COLO829 (cell line): ENCODE data around the gene ADIRF.
"Not testable (repeated sequence)": the region's sequence is repeated elsewhere in the genome, so short reads cannot be mapped to it uniquely, and the experiment has no call there.

Source experiments
- DNase-seq: peaks from one replicate; pipeline ENCODE4 v3.0.0; 2012; ENCODE audit warnings: low spot score

The ADIRF gene

DNA sequence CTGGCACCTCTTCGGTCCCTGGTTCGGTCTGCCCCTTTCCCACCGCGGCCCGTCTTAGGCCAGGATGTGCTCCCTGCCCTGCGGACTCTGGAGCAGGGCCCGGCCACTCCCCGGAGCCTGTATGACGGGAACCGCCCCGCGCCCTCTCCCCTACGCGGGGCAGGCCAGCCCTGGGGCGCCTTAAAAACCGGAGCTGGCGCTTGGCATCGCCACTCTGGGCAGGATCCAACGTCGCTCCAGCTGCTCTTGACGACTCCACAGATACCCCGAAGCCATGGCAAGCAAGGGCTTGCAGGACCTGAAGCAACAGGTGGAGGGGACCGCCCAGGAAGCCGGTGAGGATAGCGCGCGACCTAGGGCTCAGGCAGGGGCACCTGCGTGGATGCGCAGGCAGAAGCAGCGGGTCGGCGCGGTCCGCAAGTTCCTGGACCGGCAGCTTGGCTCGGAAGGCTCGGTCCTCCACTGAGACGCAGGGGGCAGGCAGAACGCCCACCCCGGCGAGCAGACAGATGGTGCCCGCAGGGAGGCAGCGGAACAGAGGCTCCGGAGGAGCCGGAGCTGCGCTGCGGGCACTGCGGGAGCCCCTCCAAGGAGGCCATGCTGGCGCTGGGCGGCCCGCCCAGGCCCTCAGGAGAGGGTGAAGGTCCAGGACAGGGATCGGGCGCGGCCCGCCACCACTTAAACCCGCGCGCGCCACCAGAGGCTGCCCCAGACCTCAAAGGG is at the start of gene ADIRF:
Gene ADIRF (plus strand): TSS at position 212 of the 723 bp plus-strand sequence. CDS start 63 bp downstream, at position 275.
- DNase-seq: no peak

DNA sequence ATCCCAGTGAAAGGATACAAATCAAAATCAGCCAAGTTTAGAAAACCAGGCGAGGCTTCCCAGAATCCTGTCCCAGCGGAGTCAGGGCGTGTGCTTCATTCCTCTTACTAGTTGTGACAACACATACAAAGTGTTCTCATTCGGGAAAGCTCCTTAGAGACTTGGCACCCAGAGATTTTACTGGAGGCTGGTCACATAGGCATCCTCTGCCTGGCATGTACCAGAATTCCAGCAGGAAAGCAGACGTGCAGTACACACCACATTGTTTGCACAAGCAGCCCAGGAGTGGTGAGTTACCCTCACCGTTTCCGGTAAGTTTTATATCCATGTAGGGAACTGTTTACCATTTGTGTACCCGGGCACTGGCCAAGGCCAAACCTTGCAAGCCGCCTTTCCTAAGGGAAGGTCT is 45.7 kb upstream of the ADIRF start:
- no peak for DNase-seq

DNA sequence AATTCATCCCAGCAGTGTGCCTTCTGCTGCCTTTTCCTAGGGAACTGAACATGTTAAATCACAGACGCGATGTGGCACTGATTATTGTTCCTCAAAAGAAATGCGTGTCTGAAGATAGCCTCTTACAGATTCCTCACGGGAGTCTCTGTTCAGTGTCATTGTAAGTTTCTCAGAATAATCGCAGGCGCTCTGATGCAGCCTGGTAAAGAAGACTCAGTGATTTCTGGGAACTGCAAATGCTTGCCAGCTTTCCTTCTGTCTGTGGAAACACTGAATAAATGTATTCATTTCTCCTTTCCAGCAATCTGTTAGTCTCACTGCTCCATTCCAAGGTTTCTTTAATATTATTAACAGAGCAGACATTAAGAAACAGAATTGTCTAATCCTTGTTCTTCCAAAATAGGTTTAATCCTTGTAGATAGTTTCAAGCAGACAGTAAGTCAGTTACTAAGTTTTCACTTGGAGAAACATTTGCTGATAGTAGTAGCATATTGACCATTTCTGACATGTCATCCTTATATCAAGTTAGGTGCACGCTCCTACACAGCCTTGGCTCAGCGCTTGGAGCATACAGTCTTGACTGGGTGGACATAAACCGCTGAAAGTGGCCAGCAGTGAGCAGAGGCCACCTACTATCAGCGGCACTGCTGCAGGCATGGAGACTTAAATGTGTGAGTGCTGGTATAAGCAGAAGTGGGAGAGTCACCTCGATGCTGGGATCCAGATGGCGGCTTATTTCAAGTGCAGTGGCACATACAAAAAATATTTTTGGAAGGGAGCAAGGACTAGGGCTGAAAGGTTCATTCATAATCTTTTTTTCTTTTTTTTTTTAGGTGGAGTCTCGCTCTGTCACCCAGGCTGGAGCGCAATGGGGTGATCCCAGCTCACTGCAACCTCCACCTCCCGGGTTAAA is 38.6 kb upstream of the ADIRF start:
- no peak for DNase-seq

DNA sequence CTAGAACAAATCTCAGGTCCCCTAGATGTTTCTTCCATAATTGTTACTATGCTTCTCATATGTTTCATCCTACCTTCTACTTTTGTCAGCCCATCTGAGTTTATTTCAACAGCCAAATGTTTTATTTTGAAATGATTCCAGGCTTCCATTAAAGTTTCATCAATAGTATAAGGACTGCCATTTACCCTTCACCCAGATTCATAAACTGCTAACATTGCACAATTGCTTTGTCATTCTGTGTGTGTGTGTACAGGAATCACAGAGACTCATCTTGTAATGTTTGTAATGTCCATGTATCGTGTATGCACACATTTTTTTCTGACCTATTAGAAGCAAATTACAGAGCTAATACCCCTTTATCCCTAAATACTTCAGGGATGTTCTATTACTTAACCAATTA is 36.4 kb upstream of the ADIRF start:
- no peak for DNase-seq

DNA sequence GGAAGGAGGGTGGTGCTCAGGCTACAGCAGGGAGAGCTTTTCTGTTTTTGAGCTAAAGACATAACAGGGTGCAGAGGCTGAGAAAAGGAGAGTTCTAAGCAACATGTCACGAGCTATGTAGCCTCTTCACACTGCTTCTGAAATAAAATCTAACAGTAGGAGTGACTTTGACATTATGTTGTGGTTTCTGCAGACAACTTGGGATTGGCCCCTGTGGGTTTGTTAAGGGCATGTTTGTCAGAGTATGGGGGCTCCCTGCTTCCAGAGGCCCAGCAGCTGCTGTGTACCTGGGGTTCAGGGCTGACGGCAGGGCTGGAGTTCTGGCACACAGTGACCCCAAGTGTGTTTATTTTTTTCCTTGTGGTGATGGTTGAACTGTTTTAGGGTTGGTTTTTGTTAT is 35.6 kb upstream of the ADIRF start:
- DNase-seq: no peak

DNA sequence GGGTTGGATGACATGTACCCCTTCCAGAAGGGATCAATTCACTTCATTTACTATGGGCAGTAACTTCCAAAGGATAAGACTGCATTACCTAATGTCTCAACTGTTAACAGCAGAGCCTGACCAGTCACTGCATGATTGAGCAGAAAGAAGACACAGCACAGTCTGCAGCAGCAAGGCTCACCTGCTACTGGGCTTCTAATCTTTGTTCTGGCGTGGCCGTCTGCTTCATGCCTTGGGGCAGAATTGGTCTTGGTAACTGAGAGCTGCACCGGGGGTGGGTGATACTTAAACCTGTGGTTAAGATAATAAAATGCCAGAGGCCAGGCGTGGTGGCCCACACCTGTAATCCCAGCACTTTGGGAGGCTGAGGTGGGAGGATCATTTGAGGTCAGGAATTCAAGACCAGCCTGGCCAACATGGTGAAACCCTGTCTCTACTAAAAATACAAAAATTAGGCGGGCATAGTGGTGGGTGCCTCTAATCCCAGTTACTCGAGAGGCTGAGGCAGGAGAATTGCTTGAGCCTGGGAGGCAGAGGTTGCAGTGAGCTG is 34.0 kb upstream of the ADIRF start:
- DNase-seq: not testable (repeated sequence)

DNA sequence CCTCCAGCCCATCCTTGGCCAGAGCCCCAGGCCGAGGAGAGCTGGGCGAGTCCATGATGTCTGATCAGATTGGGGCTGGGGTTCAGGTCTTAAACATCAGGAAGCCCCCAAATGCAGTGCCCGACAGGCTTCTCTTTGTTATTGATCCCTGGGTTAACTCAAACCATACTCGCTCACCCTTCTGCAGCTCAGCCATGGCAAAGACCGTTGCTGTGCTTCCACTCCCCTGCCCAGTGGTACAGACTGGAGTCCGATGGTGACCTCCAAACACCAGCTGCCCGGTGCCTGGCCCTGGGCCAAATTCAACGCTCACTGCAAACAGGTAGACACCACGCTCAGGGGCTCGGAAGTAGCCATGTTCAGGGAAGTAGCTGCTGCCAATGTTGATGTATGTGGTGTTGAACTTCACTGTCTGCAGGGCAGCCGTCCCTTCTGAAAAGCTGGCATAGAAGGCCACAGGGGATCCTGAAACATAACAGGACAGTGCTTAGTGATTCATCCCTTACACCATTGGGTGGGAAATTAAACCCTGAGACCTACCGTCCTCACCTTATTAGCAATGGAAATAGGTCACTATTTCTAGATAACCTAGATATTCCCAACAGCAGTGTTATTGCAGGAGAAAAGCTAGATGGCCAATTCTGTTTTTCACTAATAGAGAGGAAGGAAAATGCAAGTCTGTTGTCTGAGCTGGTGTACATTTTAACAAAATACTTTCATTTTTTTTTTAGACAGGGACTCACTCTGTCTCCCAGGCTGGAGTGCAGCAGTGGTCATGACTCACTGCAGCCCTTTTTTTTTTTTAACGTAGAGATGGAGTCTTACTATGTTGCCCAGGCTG is 31.4 kb upstream of the ADIRF start:
- DNase-seq: no peak

DNA sequence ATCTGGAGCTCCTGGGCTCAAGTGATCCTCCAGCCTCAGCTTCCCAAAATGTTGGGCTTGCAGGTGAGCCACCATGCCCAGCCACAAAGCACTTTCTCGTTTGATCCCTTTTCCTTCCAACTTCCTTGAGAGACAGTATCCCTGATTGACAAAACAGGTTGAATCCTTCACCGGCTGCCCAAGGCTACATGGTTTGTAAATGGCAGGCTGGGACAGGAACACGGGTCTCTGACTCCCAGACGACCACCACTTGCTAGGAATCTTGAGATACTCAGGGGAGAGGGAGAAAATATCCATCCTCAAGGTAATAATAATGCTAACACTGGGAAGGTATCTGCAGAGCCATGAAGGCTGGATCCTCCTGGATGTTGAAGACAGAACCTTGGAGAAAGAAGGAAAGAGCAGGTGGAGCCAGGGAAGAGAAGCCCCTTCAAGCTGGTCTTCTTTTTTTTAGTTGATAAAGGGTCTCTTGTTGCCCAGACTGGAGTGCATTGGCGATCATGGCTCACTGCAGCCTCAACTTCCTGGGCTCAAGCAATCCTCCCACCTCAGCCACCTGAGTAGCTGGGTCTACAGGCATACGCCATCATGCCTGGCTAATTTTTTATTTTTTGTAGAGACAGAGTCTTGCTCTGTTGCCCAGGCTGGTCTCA is 30.7 kb upstream of the ADIRF start:
- DNase-seq: no peak

DNA sequence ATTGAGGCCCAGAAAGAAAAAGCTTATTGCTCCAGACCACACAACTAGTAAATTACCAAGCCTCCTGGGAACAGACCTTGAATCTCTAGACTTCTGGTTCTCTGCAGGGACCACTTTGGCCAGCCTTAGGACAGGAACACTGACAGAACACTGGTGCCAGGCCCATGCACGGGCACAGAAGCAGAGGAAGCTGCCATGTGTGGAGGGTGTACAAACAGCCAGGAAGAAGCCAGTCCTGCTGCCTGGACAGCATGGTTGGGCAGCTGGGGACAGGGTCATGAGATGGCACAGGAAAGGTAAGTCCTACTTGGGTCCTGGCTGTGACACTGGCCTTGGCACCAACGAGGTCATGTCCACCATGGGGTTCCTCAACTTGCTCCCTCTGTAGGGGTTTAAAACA is 30.0 kb upstream of the ADIRF start:
- no peak for DNase-seq

DNA sequence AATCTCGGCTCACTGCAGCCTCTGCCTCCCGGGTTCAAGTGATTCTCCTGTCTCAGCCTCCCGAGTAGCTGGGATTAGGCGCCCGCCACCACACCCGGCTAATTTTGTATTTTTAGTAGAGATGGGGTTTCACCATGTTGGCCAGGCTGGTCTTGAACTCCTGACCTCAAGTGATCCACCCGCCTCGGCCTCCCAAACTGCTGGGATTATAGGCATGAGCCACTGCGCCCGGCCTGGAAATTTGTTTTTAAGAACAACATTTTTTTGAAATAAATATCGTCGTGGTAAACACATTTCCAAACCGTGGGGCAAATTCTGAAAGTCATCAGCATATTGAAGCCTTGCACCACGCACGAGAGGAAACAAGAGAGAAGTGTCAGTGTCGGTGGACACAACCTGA is 28.2 kb upstream of the ADIRF start:
- DNase-seq: not testable (repeated sequence)

DNA sequence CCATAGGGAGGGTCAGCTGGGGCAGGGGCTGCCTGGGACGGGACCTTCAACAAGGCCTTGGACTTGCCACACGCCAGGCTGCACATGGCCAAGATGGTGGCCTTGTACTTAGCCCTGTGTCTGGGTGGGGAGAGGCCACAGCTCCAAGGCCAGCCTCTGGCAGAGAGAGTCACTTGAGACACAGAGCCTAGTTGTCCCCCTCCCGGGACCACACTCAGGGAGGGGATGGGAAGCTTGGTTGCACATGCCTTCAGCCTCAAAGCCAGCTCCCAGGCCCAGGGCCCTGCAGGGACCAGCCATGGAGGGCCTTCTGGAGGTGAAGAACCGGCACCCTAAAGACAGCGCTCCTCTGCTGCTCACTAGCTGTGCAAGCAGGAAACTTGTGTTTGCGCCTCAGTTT is 27.6 kb upstream of the ADIRF start:
- no peak for DNase-seq

DNA sequence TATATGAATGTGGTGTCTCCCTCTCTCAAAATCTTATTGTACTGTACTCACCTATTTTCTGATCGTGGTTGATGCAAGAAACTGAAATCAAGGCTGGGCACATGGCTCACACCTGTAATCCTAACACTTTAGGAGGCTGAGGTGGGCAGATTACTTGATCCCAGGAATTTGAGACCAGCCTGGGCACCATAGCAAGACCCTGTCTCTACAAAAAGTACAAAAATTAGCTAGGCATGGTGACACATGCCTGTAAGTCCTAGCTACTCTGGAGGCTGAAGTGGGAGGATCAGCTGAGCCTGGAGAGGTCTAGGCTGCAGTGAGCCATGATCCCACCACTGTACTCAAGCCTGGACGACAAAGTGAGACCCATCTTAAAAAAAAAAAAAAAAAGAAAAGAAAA is 26.9 kb upstream of the ADIRF start:
- DNase-seq: no peak

DNA sequence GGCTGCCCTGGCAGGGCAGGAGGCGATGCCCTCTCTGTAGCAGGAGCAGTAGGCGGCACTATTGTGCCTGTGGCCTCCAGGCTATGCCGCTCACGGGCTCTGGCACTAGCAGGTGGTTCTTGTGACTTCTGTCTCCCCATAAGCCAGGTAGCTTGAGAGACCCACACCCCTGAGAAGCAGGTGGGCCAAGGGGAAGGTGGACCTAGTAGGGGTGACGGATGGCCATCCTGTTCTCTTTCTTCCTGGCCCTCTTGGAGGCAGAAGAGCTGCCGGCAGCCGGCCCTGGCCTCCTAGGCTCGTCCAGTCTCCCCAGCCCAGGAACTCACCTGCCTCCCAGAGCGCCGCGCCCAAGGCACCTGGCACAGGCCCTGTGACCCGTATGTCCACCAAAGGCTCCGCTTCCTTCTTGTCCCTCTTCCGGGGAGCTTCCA is 26.3 kb upstream of the ADIRF start:
- no peak for DNase-seq

DNA sequence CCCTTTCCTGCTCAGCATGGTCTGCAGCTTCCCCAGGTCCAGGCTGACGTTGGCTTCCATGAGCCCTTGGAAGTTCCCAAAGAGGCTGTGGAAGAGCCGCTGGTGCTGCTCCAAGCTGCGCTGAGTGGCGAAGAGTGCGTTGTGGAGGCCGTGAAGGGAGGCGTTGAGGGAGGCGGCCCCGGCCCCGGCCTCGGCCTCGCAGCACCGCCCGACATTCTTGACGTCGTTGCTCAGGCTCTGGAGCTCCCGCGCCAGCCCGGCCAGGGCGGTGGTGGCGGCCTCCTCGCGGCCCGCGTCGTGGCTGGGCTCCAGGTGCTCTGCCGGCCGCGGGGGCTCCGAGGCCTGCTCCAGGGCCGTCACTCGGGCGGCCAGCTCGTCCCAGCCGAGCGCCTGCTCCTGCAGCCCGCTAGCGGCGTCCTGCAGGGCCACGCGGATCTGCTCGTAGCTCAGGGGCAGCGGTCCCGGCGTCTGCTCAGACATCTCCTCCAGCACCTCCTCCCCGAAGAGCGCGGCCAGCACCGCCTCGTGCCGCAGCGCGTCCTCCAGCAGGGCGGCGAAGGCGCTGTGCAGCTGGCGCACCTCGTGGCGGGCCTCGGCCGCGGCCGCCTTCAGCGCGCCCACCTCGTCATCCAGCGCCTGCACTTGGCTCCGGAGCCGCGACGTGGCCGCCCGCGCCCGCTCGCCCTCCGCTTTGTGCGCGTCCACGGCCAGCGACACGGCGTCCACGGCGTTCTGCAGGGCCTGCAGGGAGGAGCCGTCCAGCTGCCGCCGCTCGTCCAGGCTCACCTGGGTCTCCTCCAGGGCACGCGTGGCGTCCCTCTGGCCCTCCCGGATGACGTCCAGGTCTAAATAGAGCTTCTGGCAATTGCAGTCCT is 25.6 kb upstream of the ADIRF start:
- no peak for DNase-seq

DNA sequence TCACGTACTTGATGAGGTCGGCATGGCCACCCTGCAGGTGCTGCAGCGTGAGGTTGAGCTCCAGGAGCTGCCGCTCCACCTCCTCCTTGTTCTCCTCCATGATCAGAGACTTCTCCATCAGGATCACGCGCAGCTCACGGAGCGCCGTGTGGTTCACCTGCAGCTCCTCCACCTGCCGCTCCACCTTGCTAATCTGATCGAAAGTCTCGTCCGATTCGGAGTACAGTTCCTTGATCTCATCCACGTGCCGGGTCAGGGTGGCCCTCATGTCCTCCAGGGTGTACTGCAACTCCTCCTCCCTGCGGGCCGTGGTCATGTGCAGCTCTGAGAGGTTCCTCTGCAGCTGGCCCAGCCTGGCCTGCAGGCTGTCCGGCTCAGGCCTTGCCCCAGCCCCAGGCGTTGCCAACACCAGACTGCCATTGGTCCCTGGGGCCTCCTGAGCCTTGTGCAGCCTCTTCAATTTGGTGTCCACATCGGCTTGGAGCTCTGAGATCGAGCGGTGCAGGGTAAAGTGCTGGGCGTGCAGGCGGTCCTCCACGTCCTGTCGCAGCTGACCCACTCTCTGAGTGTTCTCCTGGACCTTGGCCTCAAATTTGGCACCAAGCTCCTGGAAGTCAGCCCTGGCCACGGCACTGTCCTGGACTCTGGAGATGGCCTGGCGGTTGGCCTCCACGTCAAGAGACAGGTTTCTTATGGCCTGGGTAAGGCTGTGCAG is 24.8 kb upstream of the ADIRF start:
- DNase-seq: no peak

DNA sequence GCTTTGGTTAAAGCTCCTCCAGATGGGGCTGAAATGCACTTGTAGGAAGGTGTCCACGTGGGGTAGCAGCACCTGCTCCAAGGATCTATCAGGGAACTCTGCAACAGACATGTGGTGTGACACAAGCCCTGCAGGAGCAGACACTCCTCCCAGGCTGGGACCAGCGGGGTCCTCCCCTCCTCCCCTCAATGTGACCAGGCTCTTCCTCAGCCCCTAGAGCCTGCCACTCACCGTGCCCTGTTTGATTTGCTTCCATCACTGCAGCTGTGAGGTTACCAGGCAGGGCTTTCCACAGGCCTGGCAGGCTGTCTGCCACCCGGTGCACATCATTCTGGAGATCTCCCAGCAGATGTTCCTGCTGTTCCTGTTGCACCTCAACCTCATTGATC is 24.3 kb upstream of the ADIRF start:
- no peak for DNase-seq

DNA sequence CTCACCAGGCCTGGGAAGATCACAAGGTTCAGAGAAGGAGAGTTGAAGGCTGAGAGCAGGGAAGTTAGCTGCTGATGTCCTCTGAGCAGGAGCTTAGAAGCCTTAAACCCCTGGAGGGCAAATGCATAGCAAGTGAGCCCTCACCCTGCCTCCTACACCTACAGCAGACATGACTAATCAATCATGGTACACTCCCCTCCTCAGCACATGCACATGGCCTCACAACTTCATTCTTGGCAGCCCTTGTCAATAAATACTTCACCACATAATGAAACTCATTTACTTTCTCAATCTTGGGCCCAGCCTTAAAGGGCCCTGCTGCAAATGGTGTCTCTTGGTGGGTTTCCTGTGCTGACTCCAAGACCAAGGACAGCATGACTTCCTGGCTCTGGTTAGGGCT is 23.8 kb upstream of the ADIRF start:
- DNase-seq: no peak

DNA sequence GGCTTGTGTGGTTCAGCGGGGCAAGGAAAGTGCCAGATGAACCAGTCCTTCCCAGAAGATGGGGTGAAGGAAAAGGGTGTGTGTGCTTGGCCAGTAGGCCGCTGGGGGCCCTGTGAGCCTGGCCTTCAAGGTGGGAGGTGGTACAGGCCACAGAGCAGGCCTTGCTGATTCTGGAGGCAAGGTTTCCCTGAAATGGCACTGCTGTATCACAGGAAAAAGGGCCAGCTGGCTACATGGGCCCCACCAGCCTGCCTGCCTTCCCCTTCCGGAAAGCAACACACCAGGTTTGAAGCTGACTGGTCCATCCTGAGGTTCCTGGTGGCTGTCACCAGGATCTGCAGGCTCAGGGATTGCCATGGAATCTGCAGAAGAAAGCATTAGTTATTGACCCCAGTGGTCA is 23.4 kb upstream of the ADIRF start:
- no peak for DNase-seq

DNA sequence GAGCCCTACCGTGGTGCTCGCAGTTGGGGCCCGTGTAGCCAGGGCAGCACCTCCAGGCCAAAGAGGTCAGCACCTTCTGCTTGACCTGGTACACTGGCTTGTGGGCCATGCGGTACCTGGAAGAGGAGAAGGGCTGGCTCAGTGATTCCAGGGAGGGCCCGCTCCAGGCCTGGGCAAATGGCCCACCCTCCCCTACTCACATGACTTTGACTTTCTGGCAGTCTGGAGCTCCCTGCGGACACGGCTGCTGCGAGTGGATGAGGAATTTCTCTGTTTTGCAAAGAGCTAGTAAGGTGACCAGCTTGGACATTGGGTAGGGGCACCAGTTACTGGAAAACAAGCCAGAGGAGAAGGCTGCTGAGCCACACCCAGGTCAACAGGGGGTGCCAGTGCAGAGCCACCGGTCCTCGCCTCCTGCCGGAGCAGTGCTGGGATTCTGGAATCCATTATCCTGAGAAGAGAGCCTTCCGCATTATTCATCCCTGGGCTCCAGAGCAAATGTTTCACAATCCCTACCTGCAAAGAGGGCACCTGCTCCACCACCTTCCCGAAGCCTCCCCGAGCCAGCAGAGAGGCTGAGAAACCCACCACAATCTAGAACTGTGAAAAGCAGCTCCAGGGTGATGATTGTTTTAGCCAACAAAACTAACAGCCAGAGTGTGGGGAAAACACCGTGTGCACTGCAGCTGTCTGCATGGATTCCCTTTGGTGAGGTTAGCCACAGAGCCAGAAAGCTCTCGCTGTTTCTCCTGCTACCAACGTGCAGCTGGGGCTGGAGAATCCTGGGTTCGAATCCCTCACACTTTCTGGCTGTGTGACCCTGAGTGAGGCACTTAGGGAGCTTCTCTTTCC is 22.7 kb upstream of the ADIRF start:
- no peak for DNase-seq
